Loucy (cell line): Measurements from ENCODE around the gene OR1I1.

Source experiments
- H2AFZ ChIP-seq: fragments of 200-600 bp; sonication (generic); 2 replicates; pipeline ENCODE4 v1.6.0; 2016; ENCODE audit warnings: antibody characterized with exemption, mild to moderate bottlenecking, low read length, moderate library complexity
- H3F3A ChIP-seq: fragments of 200-600 bp; 2 replicates; pipeline ENCODE4 v1.6.0; 2016; ENCODE audit warnings: antibody characterized with exemption, low read depth, mild to moderate bottlenecking
- H3K27me3 ChIP-seq: fragments of 200-600 bp; sonication (generic); 2 replicates; pipeline ENCODE4 v1.6.1; 2014; ENCODE audit warnings: low read length, mild to moderate bottlenecking; ENCODE audit not compliant: insufficient read depth, poor library complexity, severe bottlenecking
- H3K36me3 ChIP-seq: fragments of 200-600 bp; sonication (generic); 2 replicates; pipeline ENCODE4 v1.6.1; 2016; ENCODE audit warnings: low read length; ENCODE audit not compliant: insufficient read depth
- H3K4me1 ChIP-seq: fragments of 200-600 bp; sonication (generic); 2 replicates; pipeline ENCODE4 v1.5.1; 2014; ENCODE audit warnings: low read length, mild to moderate bottlenecking; ENCODE audit not compliant: insufficient read depth, poor library complexity, severe bottlenecking
- H3K4me2 ChIP-seq: fragments of 200-600 bp; sonication (generic); 2 replicates; pipeline ENCODE4 v1.6.0; 2014; ENCODE audit warnings: antibody characterized with exemption, low read length, low read depth, mild to moderate bottlenecking; ENCODE audit not compliant: poor library complexity, severe bottlenecking
- H3K4me3 ChIP-seq: fragments of 200-600 bp; sonication (generic); 2 replicates; pipeline ENCODE4 v1.5.1; 2014; ENCODE audit warnings: low read length, mild to moderate bottlenecking, mixed read lengths; ENCODE audit not compliant: poor library complexity, severe bottlenecking
- H3K79me2 ChIP-seq: fragments of 200-600 bp; sonication (generic); 2 replicates; pipeline ENCODE4 v1.6.1; 2014; ENCODE audit warnings: low read length; ENCODE audit not compliant: insufficient read depth
- H3K9ac ChIP-seq: fragments of 200-600 bp; sonication (generic); 2 replicates; pipeline ENCODE4 v1.6.0; 2014; ENCODE audit warnings: mild to moderate bottlenecking, low read depth, low read length, moderate library complexity; ENCODE audit not compliant: poor library complexity, severe bottlenecking
- H3K9me2 ChIP-seq: fragments of 200-600 bp; sonication (generic); replicated peaks from 2 replicates; pipeline ENCODE4 v1.6.1; 2016; ENCODE audit warnings: low read depth, low read length, mixed read lengths
- H3K9me3 ChIP-seq: fragments of 200-600 bp; sonication (generic); 2 replicates; pipeline ENCODE4 v1.6.1; 2014; ENCODE audit warnings: mild to moderate bottlenecking, antibody characterized with exemption, low read length, low read depth; ENCODE audit not compliant: insufficient read depth
- H4K20me1 ChIP-seq: fragments of 200-600 bp; sonication (generic); 2 replicates; pipeline ENCODE4 v1.6.0; 2014; ENCODE audit warnings: antibody characterized with exemption, low read length, mild to moderate bottlenecking; ENCODE audit not compliant: insufficient read depth, poor library complexity, severe bottlenecking
- EZH2phosphoT487 ChIP-seq: fragments of 200-600 bp; IDR thresholded peaks from 2 replicates; pipeline ENCODE4 v1.6.1; 2018; ENCODE audit warnings: antibody characterized with exemption, mild to moderate bottlenecking, moderate library complexity, borderline replicate concordance
- TF ChIP-seq, protein P1 (sequence below): fragments of 200-600 bp; sonication (generic); conservative IDR thresholded peaks from 2 replicates; pipeline ENCODE4 v1.5.1; 2014; ENCODE audit warnings: mild to moderate bottlenecking, antibody characterized with exemption, low read length

Gene OR1I1

DNA sequence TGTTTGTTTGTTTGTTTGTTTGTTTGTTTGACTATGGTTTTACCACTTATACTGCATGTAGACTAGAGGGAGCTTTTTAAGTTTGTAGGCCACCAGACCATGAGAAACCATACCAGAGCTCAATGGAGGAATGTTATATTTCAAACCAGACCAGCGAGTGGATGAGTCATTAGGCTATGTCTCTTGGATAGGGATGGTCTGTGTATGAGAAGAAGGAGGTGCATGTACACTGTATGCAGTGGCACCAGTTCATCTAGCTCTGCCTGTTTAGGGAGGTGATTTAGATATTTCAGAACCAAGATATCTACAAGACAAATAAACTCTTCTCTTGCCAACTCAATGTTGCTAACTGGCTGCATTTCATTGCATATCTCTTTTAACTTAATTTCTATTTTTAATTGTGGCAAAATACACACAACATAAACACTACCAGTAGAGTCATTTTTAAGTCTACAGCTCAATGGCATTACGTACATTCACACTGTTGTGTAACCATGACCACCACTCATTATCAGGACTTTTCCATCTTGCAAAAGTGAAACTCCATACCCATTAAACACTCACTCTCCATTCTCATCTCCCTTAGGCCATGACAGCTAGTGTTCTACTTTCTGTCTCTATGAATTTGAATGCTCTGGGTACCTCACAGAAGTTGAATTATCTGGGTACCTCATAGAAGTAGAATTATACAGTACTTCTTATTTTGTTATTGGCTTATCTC lies 54.4 kb downstream of the OR1I1 start:
- H3K4me2 ChIP-seq, result no peak overlapping the region
- no peaks in the 10 kb centered on the region for H3K36me3 ChIP-seq
- H2AFZ ChIP-seq, result no peak overlapping the region
- H4K20me1 ChIP-seq, result no peaks in the 10 kb centered on the region
- H3F3A ChIP-seq, result no peaks in the 10 kb centered on the region
- H3K9me3 ChIP-seq, result no peaks in the 10 kb centered on the region
- TF ChIP-seq EZH2phosphoT487, result no peak
- TF ChIP-seq, protein P1, sequence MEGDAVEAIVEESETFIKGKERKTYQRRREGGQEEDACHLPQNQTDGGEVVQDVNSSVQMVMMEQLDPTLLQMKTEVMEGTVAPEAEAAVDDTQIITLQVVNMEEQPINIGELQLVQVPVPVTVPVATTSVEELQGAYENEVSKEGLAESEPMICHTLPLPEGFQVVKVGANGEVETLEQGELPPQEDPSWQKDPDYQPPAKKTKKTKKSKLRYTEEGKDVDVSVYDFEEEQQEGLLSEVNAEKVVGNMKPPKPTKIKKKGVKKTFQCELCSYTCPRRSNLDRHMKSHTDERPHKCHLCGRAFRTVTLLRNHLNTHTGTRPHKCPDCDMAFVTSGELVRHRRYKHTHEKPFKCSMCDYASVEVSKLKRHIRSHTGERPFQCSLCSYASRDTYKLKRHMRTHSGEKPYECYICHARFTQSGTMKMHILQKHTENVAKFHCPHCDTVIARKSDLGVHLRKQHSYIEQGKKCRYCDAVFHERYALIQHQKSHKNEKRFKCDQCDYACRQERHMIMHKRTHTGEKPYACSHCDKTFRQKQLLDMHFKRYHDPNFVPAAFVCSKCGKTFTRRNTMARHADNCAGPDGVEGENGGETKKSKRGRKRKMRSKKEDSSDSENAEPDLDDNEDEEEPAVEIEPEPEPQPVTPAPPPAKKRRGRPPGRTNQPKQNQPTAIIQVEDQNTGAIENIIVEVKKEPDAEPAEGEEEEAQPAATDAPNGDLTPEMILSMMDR, result no peak
- no peaks in the 10 kb centered on the region for H3K79me2 ChIP-seq
- no peaks in the 10 kb centered on the region for H3K4me1 ChIP-seq
- H3K4me3 ChIP-seq, result no peak overlapping the region
- H3K9ac ChIP-seq, result no peak overlapping the region
- H3K9me2 ChIP-seq, result no peaks in the 10 kb centered on the region
- no peaks in the 10 kb centered on the region for H3K27me3 ChIP-seq

- no peak overlapping the region for H3K4me2 ChIP-seq
- no peaks in the 10 kb centered on the region for H3F3A ChIP-seq
- H3K9me3 ChIP-seq, result no peaks in the 10 kb centered on the region
- H3K79me2 ChIP-seq, result no peaks in the 10 kb centered on the region
- H3K4me1 ChIP-seq, result no peaks in the 10 kb centered on the region
- H3K9ac ChIP-seq, result no peak overlapping the region
- no peak overlapping the region for H2AFZ ChIP-seq
- no peaks in the 10 kb centered on the region for H3K36me3 ChIP-seq
- no peaks in the 10 kb centered on the region for H3K27me3 ChIP-seq
- H4K20me1 ChIP-seq, result no peaks in the 10 kb centered on the region
- no peak overlapping the region for H3K4me3 ChIP-seq
- no peaks in the 10 kb centered on the region for H3K9me2 ChIP-seq
- TF ChIP-seq EZH2phosphoT487, result no peak
- TF ChIP-seq, protein P1, result no peak
These were observed 55.8 kb downstream of the OR1I1 start for GRCh38 chr19:15137777-15138176.

GRCh38 chr19:15138427-15138826 lies 56.4 kb downstream of the OR1I1 start:
- Histone ChIP-seq H3K9me3 (no peaks in the 10 kb centered on the region), H3K4me3 (no peak overlapping the region), H3K9ac (no peak overlapping the region), H3K27me3 (no peaks in the 10 kb centered on the region), H3K4me2 (no peak overlapping the region), H3K4me1 (no peaks in the 10 kb centered on the region), H3K9me2 (no peaks in the 10 kb centered on the region), H3F3A (no peaks in the 10 kb centered on the region), H2AFZ (no peak overlapping the region), H4K20me1 (no peaks in the 10 kb centered on the region), H3K79me2 (no peaks in the 10 kb centered on the region), H3K36me3 (no peaks in the 10 kb centered on the region)
- TF ChIP-seq, protein P1, result no peak
- TF ChIP-seq EZH2phosphoT487, result no peak
